ENCODE data around the gene POLR3H.

GRCh38 chr22:41564563-41564962, 20.3 kb upstream of the POLR3H start:
- TF ChIP-seq EZH2 (IDR thresholded peaks at IDR 0.05), result no peak
- no peak for TF ChIP-seq POLR2AphosphoS5 (IDR thresholded peaks at IDR 0.05; ENCODE audit: borderline replicate concordance, low read depth, low read length)
- TF ChIP-seq FOXP2 (optimal IDR thresholded peaks at IDR 0.05; ENCODE audit: control extremely low read depth, extremely low read length, insufficient read depth), result no peak
